Stimulated activated CD8-positive, alpha-beta memory T cell treated with anti-CD3 and anti-CD28 coated beads, Interleukin-4, amount 100 ng/mL, for 24 hours (primary cell): ENCODE results near the gene ACAA1.
"Not testable (repeated sequence)": the region's sequence is repeated elsewhere in the genome, so short reads cannot be mapped to it uniquely, and the experiment has no call there.

Experiments
- DNase-seq: peaks from one replicate; pipeline ENCODE4 v3.0.0-alpha.2; 2020; ENCODE audit warnings: low read depth

Gene ACAA1

DNA sequence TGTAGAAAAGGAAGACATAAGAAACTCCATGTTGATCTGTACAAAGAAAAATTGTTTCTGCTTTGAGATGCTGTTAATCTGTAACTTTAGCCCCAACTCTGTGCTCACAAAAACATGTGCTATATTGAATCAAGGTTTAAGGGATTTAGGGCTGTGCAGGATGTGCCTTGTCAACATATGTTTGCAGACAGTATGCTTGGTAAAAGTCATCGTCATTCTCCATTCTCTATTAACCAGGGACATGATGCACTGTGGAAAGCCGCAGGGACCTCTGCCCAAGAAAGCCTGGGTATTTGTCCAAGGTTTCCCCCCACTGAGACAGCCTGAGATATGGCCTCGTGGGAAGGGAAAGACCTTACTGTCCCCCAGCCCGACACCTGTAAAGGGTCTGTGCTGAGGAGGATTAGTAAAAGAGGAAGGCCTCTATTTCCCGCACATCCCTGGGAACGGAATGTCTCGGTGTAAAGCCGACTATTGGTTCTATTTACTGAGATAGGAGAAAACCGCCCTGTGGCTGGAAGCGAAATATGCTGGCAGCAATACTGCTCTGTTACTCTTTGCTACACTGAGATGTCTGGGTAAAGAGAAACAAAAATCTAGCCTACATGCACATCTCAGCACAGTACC is 2.3 kb downstream of the ACAA1 start:
- DNase-seq, result not testable (repeated sequence)

DNA sequence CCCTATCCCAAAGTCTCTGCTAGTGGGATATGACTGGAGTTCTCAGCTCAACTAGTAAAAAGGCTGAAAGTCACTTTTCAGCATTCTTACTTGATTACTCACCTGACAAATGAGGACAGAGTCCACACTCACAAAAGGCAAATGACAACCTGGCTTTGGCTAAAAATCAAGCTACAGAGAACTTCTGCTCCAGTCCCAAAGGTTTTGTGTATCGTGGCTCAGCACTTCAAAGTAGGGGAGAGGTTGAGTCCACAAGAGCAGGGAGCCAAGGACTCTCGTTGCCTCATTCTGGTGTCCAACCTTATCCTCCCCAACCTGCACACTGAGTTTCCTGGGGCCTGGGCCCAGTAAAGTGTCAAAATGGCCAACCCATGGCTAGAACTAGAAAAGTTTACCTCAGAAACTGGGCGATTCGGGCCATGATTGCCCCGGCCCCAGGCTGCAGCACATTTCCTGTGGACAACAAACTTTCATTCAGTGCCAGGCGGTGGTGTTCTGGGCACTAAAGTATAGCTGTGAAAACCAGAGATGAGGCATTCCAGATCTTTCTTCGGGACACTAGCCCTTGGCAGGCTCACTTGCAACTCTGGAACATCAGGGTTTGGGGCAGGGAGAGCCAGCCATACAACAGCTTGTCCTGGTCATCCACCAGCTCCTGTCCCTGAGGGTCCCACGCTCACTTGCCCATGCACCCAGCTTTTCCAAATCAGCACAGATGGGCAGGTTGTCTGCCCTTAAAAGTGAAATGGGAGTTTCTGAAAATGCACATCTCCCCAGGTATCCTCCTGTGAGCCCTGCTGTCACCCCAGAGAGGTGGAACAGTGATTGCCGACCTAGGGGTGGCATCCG is 3.1 kb downstream of the ACAA1 start:
- DNase-seq, result no peak

DNA sequence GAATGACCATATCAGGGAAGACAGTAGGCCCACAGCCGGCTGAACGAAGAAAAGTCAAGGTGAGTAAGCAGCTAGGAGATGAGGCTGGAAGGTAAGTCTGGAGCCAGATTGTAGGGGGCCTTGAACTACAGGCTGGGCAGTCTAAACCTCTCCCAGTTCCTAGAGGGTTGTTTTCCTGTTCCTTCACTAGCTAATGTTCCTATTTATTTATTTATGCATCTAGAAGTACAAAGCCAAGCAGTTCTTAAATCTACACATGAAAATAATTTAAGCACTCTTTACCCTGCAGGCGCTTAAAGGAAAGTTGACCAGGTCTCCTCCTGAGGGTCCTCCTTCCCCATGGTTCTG is 3.7 kb downstream of the ACAA1 start:
- DNase-seq, result no peak

DNA sequence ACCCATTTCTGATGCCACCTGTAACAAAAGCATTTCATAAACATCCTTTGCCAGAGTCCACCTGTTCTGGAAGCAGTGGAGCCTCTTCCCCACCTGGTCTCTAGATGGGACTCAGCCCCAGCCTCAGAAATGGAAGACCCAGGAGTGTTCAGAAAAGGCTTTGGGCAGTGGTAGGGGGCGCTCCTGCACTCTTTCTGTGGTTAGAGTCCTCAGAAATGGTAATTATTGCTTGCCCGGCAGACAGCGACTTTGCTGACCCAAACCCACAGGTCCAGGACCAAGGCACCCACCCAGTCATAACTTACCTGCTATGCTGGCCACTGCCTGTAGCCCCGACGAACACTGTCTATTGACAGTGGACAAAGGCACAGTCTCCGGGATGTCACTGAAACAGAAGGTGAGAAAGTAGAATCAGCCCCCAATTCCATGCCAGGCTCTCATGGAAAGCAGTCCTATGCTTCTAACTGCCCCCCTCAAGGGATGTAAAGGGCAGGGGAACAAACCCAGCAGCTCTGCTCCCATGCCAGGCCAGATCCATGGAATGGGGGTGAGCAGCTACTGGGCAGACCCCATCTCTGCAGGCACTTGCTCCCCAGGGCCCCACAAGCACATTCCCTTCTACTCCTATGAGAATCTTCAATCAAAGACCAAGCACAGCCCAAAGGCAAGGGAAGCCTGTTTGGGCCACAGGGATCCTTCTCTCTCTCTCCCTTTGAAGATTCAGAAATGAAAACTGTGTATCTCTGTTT is 5.1 kb downstream of the ACAA1 start:
- no peak for DNase-seq

DNA sequence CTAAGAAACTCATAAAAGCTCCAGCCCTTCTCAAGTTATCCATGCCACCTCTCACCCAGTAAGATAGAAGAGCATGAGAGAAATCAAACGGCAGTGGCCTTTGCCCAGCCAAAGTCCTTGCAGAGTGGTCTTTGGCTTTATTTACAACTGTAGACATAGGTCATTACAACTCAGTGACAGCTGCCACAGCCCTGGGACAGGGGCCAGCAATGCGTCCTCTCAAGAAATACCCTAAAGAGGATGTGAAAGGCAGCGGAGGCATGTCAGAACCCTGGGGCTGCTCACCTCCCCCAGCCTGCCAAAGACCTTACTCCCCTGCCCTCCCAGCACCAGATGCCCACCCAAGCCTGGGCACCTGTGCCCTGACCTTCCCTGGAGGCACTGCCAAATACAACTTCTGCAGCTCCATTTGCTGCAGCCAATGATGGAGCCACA is 6.3 kb downstream of the ACAA1 start:
- DNase-seq, result no peak

DNA sequence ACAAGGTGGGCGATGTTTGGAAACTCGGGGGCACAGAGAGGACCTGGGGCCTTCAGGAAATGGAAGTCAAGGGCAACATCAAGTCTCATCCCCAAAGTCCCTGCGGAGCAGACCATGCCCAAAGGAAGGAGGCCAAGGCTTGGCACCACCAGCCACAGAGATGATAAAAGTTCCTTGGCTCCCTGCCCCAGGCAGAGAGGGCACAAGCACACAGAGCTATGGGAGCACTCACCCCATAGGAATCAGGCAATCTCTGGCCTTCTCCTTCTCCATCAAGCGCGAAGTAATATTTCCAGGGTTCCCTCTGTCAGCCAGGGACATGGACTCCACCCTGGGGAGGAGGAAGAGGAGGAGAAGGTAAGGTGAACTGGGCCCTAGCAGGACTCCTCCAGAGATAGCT is 7.9 kb downstream of the ACAA1 start:
- no peak for DNase-seq

DNA sequence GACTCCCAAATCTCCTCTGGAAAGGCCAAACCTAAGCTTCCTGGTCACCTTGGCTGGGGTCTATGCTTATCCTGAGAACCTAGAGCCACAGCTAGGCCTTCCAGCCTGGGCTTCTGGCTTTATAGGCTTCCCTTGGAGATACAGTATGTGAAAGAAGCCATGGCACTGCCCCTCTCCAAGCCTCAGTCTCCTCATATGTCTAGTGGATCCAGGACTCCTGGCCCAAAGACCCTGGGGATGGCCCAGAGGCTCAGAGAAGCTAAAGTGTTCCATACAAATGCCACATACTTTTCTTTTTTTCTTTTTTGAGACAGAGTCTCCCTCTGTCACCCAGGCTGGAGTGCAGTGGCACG is 8.6 kb downstream of the ACAA1 start:
- no peak for DNase-seq

DNA sequence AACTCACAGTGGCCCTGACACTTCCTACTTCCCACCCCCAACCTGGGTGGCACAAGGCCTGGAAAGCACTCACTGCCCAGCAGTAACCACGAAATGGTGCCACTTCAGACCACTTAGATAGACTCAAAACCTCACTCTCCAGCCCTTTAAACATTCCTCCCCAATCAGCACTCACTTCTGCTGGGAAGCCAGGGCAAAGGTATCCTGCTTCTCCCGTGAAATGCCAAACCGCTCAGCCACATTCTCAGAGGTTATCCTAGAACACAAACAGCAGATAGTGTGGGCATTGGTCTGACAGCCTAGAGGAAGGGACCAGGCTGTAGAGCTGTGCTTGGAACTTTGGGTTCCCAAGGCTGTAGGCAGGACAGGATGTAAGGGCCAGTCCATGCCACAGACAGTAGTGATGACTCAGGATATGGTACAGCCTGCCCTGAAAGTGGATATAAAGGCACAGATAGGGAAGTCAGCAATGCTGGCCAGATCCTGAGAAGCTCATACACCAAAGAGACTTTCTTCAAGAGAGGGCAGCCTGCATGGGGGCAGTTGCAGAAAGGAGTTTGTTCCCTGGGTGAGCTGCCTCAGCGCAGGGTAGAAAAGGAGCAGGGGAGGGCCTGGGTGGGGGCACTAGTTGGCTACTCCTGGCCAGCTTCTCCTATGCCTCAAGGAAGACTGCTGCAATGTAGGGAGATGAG is 9.2 kb downstream of the ACAA1 start:
- no peak for DNase-seq

DNA sequence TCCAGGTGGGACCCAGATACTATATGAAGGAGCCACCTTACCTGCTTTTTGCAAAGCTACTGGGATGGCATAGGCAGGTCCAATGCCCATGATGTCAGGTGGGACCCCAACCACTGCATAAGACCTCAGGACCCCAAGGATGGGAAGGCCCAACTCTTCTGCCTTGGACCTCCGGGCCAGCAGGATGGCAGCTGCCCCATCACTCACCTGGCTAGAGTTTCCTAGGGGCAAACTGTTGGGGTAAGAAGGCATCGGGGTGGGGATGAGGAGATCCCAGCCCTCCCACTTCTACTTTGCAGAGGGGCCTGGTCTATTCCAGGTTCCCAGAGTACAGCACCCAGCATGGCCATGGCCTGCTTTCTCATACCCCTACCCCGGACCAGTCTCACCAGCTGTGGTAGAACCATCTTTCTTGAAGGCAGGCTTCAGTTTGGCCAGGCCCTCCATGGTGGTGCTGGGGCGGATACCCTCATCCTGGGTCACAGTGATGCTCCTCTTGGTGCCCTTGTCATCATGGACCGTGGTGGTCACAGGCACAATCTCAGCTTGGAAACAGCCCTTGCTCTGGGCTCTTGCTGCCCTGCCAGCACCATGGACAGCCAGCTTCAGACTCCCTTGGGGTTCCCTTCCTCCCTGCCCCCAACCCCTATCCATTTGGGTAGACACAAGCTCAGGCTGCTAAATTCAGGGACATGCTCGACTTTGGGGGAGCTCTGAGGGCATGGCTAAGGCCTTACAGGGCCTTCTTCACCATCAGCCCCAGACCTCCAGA is 10.6 kb downstream of the ACAA1 start:
- DNase-seq, result no peak

DNA sequence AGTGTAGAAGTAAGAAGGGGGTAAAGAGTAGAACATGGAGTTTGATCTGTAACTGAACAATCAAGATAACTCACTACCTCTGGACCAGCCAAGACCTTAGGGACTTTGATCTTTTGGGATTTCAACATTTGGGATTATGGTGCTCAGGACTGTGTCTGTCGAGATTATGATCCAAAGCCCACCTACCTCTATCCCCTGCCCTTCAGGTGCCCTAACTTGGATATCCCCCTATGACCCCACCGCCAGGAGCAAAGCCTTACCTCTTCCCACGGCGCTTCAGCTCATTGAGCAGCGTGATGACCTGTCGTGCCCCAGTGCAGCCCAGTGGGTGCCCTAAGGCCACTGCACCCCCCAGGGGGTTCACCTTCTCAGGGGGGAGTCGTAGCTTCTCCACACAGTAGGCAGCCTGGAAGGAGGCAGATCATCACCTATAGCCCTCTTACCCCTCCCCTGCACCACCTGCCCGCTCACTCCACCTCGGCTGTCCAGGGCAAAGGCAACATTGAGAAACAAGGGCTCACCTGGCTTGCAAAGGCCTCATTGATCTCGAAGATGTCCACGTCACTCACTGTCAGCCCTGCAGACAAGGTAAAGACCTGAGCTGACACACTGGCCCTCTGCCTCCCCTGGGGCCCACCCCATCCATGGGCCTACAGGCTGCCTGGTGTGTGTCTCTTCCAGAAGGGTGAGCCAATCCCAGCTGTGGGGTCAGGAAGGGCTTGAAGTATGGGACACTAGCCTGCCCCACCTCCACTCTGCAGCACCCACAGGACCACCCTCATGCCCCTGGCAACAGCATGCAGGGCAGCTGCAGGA is 11.4 kb downstream of the ACAA1 start:
- no peak for DNase-seq

DNA sequence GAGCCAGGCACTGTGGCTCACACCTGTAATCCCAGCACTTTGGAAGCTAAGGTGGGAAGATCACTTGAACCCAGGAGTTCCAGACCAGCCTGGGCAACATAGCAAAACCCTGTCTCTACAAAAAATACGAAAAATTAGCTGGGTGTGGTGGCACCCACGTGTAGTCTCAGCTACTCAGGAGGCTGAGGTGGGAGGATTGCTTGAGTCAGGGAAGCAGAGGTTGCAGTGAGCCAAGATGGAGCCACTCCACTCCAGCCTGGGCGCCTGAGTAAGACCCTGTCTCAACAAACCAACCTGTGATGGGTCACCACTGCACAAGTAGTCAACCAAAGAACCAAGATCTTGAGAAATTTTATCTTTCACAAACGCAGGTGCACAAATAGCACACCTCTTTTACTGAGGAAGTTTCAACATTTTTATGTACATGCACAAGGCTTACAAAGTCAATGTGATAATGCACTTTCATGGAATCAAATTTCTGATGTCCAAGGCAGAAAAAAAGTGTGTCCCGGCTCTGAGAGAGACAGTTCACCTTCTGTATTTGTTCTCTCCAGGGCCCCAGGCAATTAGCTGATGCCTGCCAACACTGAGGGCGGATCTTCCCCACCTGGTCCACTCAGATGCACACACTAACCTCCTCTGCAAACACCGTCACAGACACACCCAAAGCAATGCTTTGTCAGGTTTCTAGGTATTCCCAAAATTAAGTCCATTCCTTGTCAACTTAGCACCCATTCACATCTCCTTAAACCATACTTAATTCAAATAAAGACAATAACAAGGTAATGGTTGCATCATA is 12.4 kb downstream of the ACAA1 start:
- DNase-seq, result no peak

DNA sequence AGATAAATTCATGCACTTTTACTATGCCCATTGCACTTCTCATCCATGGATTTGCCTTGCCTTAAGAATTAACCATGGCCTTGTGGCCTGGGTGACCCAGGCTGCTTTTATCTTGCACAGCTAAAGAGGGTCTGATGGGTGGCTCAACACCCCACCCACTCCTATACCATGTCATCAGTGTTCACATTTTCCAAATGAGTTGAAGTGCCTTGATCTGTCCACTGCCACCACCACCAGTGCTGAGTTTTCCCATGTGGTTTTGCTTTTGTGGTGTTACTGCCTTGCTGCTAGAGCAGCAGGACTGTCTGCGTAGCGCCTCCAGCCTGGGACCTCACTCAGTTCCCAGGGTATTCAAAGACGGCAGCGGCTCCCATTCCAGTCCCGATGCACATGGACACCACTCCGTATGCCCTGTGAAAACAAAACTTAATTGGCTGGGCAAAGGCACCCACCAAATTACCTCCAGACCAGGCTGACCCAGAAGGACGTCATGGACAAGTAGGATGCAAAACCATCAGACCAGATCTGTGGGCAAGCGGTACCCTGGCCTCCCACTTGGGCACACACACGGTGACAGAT is 14.1 kb downstream of the ACAA1 start:
- DNase-seq, result no peak

DNA sequence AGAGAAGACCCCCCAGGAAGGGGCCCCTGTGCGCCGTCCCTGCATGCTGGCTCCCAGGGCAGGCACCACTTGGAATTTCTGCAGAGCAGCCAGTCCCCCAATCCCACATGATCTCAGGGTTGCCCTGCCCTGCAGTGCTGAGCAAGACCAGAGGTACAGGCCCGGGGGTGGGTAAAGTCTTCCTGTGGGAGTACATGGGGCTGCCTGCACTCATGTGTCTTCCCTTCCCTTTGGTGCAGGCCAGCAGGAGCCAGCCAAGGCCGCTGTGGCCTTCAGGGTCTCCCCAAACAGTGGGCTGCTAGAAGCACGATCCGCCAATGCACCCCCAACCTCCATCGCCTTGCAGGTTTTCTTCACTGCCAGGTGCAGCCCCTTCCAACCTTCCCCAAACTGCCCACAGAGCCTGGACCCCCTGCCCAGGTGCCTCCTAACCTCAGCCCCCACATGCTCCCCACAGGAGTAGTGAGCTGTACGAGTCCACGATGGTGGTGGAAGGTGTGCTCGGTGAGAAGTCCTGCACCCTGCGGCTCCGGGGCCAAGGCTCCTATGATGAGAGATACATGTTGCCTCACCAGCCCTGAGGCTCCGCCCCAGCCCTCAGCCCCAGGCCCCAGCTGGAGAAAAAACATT is 15.0 kb downstream of the ACAA1 start:
- no peak for DNase-seq

DNA sequence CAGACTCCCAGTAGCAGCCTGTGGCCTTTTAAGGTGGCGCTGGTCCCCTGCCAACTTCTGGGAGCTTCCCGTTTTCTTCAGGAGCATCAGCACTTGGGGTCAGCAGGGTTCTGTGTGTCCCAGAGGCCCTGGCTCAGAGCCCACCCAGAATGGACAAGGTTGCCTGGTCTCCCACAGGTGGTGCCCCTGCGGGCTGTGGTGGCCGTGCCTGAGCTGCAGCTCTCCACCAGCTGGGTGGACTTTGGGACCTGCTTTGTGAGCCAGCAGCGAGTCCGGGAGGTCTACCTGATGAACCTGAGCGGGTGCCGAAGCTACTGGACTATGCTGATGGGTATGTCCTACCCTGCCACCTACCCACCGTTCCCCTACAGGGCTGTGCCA is 15.5 kb downstream of the ACAA1 start:
- DNase-seq, result no peak

DNA sequence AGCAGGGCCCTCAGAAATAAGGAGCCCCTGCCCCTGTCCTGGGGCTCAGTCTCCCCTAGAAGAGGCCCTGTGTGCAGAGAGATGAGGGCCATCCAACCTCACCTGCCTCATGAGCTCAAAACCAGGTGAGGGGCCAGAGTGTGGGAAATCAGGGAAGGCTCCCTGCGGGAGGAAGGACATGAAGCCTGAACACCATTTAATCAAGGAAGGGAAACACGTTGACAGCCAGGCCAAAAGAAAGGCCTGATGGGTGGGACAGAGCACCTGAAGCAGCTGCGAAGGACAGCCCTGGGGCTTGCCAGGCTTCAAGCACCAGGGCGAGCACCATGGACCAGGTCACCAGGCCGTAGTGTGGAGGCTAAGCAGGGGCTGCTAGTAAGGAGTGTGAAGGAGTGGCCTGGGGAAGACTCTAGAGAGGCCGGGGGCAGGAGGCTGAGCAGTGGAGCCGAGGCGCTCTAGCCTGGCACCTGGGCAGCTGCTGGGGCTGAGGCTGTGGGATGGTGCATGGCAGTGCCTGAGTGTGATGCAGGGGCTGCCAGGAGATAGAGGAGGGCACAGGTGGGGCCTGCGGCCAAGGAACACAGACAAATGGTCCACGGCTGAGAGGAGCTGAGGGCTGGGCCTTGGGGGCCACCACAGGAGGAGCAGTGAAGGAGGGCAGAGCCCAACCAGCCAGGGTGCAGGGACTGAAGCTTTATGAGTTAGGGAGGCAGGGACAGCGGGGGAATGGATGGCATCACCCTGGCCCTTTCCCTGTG is 16.1 kb downstream of the ACAA1 start:
- no peak for DNase-seq

DNA sequence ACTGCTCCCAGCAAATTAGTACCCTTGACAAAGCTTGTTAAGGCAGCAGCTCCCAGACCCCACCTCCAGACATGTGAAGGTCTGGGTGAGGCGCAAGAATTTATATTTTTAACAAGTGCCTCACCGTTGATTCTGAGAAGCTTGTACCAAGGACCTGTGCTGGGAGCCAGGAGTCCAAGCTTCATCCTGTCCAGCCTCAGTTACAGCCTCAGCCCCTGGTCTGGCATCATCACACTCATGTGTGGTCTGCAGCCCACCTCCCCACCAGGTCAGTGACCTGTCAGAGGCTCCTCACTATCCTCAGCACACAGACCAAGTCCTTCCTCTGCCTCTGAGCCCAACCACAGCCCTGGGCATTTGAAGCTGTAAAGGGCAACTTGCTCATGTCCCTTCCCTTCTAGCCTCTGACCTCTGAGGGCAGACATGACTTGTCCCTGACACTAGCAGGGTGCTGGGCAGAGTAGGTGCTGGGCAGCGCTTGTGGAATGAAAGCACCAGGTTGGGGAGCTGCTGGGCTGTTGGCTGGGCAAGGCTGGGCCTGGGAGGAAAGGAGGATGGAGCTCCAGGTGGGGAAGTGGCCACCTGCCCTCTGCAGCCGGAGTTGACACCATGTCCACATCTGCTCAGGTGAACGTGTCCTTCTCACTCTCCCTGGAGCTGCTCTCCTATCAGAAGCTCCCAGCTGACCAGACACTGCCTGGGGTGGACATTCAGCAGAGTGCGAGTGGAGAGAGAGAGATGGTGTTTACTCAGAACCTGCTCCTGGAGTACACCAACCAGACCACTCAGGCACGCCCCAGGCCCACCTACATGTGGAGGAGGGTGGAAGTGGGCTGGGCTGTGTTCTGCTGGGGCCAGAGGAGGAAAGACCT is 16.9 kb downstream of the ACAA1 start:
- no peak for DNase-seq

DNA sequence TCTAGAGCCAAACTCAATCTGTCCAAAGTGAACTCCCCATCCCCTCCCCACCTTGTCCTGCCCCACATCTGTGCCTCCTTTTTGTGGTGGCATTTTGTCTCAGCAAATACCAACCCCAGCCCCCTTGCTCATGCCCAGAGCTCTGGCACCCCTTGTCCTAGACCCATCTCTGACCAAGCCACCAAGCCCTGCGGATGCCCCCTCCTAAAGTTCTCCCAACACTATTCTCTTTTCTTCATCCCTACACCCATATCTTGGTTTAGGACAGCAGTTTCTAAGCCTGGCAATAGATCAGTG is 17.7 kb downstream of the ACAA1 start:
- DNase-seq, result no peak
